T-helper 17 cell (primary cell): ENCODE measurements around the gene NUP160. TPM values are rescaled to one million over a fixed set of nuclear protein-coding genes. Genes with fewer than 3 reads are reported as not detected.
"Not testable (repeated sequence)": the region's sequence is repeated elsewhere in the genome, so short reads cannot be mapped to it uniquely, and the experiment has no call there.

Source experiments
- ATAC-seq: fragments of 150-1000 bp; cut with Tn5 transposase; 2 replicates; pipeline ENCODE4 v1.10.0; 2021; ENCODE audit warnings: mild to moderate bottlenecking, moderate library complexity
- DNase-seq, 3 donors: peaks; one replicate each; pipeline versions ENCODE4 v3.0.0 to v3.0.0-alpha.2; 2020 to 2021
- H3K9me3 ChIP-seq: one replicate; pipeline ENCODE4 v1.7.0; 2013; ENCODE audit warnings: low read length, mild to moderate bottlenecking; ENCODE audit not compliant: control insufficient read depth, poor library complexity, severe bottlenecking
- H3K27ac Mint-ChIP-seq: one replicate; pipeline ENCODE4 v1.8.0; 2022; ENCODE audit warnings: mild to moderate bottlenecking, moderate library complexity, mixed read lengths
- H3K27me3 Mint-ChIP-seq: one replicate; pipeline ENCODE4 v1.8.0; 2022; ENCODE audit warnings: mixed read lengths
- H3K36me3 Mint-ChIP-seq: one replicate; pipeline ENCODE4 v1.8.0; 2022; ENCODE audit warnings: low read depth, mixed read lengths
- H3K4me1 Mint-ChIP-seq: one replicate; pipeline ENCODE4 v1.8.0; 2022; ENCODE audit warnings: mild to moderate bottlenecking, mixed read lengths
- H3K4me3 Mint-ChIP-seq: one replicate; pipeline ENCODE4 v1.8.0; 2022; ENCODE audit warnings: mild to moderate bottlenecking, moderate library complexity, mixed read lengths
- total RNA-seq, 4 donors: library from RNA in 2 of 4; stranded (reverse) in 2 of 4; gene quantifications; one replicate each; pipeline ENCODE4 v1.2.3 and lab custom pipeline; 2022 to 2026

NUP160 gene
- total RNA-seq, 2 donors from 2014 or later, result 50.0 to 54.6 TPM

DNA sequence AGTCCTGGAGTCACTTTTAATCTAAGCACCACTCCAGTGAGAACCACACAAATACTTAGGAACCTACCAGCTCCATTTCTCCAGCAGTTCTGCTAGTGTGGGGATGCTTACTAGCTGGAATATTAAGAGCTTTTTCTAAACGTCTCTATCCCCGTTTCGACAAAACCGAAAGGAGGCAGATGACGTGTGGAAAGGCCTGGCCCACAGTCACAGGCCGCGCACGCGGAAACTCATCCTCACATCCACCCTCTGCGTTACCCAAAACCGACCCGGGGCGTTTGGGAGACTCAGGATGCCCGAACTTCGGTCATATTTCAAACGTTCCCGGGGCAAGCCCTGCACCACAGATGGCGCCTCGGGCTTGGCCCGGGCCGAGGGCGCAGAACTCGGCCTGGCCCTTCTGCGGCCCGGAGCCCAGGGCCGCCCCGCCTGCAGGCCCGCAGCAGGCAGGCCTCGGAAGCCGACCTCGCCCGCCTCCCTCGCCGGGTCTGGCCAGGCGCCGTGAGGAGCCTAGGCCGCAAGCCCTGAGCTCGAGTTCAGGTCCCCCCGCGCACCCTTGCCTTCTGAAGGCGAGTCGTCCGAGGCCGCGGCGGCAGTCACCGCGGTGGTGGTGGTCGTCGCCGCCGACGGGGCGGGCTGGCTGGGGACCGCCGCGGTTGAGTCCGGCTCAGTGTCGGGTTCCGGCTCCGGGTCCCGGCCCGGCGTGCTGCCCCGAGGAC lies 81.5 kb downstream of the NUP160 start:
- Mint-ChIP-seq H3K27ac (peak overlapping the region; percentile 99), H3K36me3 (peaks cover 2% of the 10 kb centered on the region), H3K4me1 (peaks cover 16% of the 10 kb centered on the region), H3K4me3 (peak overlapping the region; percentile 95), H3K27me3 (no peaks in the 10 kb centered on the region)
- DNase-seq (peak; percentile 55 to 64 (median 61)), ATAC-seq (peak; percentile 44)
- no peaks in the 10 kb centered on the region for H3K9me3 ChIP-seq

DNA sequence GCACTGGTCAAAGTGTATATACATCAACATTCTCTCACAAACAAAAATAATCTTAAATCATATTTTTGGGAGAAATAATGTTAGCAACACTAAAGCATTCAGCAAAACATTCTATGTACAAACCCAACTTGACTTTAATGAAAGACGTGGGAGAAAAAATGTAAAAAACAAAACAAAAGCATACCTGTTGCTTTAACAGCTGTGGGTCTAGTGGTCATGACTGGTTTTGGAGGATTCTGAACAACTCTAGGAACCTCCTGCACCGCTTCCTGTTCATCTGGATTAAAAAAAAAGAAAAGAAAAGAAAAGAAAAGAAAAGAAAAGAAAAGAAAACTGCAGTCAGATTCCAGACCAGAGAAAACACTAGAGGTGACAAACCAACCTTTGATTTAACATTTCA lies 83.1 kb downstream of the NUP160 start:
- H3K27ac Mint-ChIP-seq, result peak overlapping the region; percentile 99
- H3K4me1 Mint-ChIP-seq, result peaks cover 16% of the 10 kb centered on the region
- DNase-seq, result no peak
- H3K4me3 Mint-ChIP-seq, result peak overlapping the region; percentile 89
- no peaks in the 10 kb centered on the region for H3K9me3 ChIP-seq
- H3K27me3 Mint-ChIP-seq, result no peaks in the 10 kb centered on the region
- ATAC-seq, result no peak
- peaks cover 2% of the 10 kb centered on the region for H3K36me3 Mint-ChIP-seq

DNA sequence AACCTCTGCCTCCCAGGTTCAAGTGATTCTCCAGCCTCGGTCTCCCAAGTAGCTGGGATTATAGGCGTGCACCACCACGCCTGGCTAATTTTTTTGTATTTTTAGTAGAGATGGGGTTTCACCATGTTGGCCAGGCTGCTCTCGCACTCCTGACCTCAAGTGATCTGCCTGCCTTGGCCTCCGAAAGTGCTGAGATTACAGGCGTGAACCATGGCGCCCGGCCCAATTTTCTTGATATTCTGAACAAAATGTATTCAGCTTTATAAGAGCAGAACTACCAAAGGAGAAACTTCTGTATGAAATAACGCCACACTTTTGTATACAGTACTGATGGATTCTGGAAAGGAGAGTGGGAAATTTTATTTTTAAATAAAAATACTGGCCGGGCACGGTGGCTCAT lies 88.9 kb downstream of the NUP160 start:
- not testable (repeated sequence) for H3K4me1 Mint-ChIP-seq, H3K27ac Mint-ChIP-seq, H3K36me3 Mint-ChIP-seq, ATAC-seq, H3K9me3 ChIP-seq, H3K4me3 Mint-ChIP-seq, DNase-seq, H3K27me3 Mint-ChIP-seq

DNA sequence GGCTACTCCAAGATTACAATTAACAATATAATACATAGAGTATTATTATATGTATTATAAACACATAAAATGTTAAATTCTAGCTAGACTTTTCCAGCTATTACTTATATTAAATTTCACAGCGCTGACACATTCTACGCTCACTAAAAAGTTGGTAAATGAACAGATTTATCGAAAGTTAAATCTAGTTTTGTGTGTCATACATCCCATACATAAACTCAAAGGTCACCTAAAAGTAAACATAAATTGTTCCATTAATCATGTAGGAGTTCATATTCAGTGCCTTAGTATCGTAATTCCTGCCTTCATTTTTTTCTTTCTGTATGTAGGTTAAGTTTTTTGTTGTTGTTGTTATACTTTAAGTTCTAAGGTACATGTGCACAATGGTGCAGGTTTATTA lies 91.9 kb downstream of the NUP160 start:
- ATAC-seq (no peak), DNase-seq (no peak)
- H3K27ac Mint-ChIP-seq, result no peak overlapping the region
- no peaks in the 10 kb centered on the region for H3K9me3 ChIP-seq
- H3K4me3 Mint-ChIP-seq, result no peak overlapping the region
- H3K4me1 Mint-ChIP-seq, result peaks cover 8% of the 10 kb centered on the region
- H3K27me3 Mint-ChIP-seq, result no peaks in the 10 kb centered on the region
- H3K36me3 Mint-ChIP-seq, result peaks cover 2% of the 10 kb centered on the region

DNA sequence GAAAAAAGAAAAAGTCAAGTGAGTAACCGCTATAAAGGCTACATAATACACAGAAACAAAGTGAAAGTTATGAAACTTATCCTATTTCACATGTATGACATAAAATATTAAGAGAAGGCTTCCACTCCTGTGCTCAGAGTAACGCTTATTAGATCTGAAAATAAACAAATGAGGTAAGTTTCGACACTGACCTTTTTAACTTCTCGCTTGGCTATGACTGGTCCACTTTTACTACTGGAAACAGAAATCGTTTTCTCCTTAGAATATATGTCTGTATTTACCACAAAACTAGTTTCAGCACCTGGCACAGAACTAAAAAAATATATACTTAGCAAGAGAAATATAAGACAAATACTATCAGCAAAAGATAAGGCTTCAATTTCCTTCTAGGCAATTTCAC lies 97.4 kb downstream of the NUP160 start:
- no peak for DNase-seq
- Mint-ChIP-seq H3K27me3 (no peaks in the 10 kb centered on the region), H3K4me1 (peaks cover 16% of the 10 kb centered on the region), H3K36me3 (peaks cover 7% of the 10 kb centered on the region), H3K4me3 (no peak overlapping the region), H3K27ac (no peak overlapping the region)
- no peaks in the 10 kb centered on the region for H3K9me3 ChIP-seq
- ATAC-seq, result no peak

DNA sequence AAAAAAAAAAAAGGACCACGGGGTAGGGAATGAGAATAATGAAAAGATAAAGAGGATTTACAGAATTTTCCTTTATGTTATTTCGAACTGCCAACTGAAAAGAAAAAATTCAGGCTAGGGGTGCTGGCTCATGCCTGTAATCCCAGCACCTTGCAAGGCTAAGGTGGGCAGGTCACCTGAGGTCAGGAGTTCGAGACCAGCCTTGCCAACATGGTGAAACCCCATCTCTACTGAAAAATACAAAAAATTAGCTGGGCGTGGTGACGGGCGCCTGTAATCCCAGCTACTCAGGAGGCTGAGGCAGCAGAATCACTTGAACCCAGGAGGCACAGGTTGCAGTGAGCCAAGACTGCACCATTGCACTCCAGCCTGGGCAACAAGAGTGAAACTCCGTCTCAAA lies 105.7 kb downstream of the NUP160 start:
- H3K27me3 Mint-ChIP-seq, DNase-seq, H3K4me3 Mint-ChIP-seq, H3K27ac Mint-ChIP-seq, H3K4me1 Mint-ChIP-seq, ATAC-seq, H3K9me3 ChIP-seq: not testable (repeated sequence)
- H3K36me3 Mint-ChIP-seq, result peaks cover 11% of the 10 kb centered on the region

DNA sequence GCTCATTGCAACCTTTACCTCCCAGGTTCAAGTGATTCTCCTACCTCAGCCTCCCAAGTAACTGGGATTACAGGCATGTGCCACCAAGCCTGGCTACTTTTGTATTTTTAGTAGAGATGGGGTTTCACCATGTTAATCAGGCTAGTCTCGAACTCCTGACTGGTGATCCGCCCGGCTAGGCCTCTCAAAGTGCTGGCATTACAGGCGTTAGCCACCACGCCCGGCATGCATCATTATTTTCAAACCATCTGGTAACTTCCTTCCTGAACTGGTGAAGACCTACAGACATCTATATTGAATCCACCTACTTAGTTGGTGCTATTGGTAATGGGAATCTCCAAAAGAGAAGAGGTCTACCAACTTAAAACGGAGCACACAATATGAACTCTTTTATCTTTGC lies 110.3 kb downstream of the NUP160 start:
- H3K27me3 Mint-ChIP-seq, H3K4me3 Mint-ChIP-seq, H3K27ac Mint-ChIP-seq, H3K9me3 ChIP-seq, H3K36me3 Mint-ChIP-seq, H3K4me1 Mint-ChIP-seq, ATAC-seq, DNase-seq: not testable (repeated sequence)

DNA sequence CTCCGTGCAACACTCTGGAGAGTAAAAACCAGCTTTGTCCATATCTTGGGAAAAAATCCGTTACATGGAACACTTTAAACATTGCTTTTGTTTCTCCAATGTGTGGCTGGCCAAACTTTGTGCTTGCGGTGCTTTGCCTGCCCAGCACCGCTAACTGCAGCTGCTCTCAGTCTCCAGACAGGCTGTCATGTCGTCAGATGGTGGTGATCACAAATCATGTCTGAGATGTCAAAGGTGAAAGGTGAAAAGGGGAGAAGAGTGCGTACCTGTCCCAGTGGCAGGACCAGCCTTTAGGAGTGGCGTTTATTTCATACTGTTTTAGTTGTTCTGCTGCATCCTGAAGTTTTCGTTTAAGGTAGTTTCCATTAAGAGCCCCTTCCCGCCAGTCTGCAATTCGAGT lies 115.9 kb downstream of the NUP160 start:
- H3K4me1 Mint-ChIP-seq, result peaks cover 4% of the 10 kb centered on the region
- peak overlapping the region; percentile 59 for H3K27ac Mint-ChIP-seq
- no peak overlapping the region for H3K4me3 Mint-ChIP-seq
- H3K36me3 Mint-ChIP-seq, result peaks cover 9% of the 10 kb centered on the region
- no peaks in the 10 kb centered on the region for H3K9me3 ChIP-seq
- H3K27me3 Mint-ChIP-seq, result no peaks in the 10 kb centered on the region
- ATAC-seq (no peak), DNase-seq (no peak)

DNA sequence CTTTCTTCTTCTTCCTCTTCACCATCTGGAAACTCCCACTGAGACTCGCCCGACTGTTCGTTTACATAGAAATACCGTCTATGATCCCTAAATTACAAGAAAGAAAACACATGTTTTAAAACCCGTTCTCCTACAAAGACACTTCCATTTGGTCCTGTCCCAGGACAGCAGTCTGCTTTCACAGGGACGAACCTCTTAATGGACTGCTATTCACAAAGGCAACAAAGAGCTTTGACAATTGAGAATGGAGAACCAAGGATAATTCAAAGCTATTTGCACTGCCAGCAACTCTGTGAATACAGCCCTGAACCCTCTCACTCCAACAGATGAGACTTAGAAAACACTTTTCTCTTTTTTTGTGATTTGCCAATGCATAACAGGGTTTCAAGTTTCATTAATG lies 116.7 kb downstream of the NUP160 start:
- peaks cover 7% of the 10 kb centered on the region for H3K36me3 Mint-ChIP-seq
- no peak for ATAC-seq
- peaks cover 4% of the 10 kb centered on the region for H3K4me1 Mint-ChIP-seq
- peak overlapping the region; percentile 59 for H3K27ac Mint-ChIP-seq
- DNase-seq, result no peak
- H3K27me3 Mint-ChIP-seq, result no peaks in the 10 kb centered on the region
- H3K4me3 Mint-ChIP-seq, result no peak overlapping the region
- no peaks in the 10 kb centered on the region for H3K9me3 ChIP-seq

Other genes starting within 250 kb of the NUP160 start
- 10 to 100 TPM; 19.9 to 22.5 TPM for gene MTCH2, start 205.8 kb downstream of the NUP160 start, total RNA-seq
- gene AGBL2, start 133.0 kb downstream of the NUP160 start, total RNA-seq, result 1 to 10 TPM; 5.8 to 8.2 TPM
- gene FNBP4, start 81.0 kb downstream of the NUP160 start, total RNA-seq, result 100 to 1,000 TPM; 252 to 261 TPM
- 10 to 100 TPM; 33.2 to 83.9 TPM for gene PTPRJ, start 132.2 kb upstream of the NUP160 start, total RNA-seq